ENCODE data around the gene SBDS.

SBDS gene

GRCh38 chr7:66952343-66953043, 42.9 kb downstream of the SBDS start:
- no peak for DNase-seq (ENCODE audit: low read depth, low spot score)
- H3K4me3 ChIP-seq (ENCODE audit: low read length) = no peak overlapping the region

GRCh38 chr7:66950763-66951162, 44.6 kb downstream of the SBDS start:
- no peak for DNase-seq (ENCODE audit: low read depth, low spot score)
- no peak overlapping the region for H3K4me3 ChIP-seq (ENCODE audit: low read length)

- no peak overlapping the region for H3K4me3 ChIP-seq (ENCODE audit: low read length)
- DNase-seq (ENCODE audit: low read depth, low spot score) = no peak
Measured at GRCh38 chr7:66950311-66950710, 45.1 kb downstream of the SBDS start.

- DNase-seq (ENCODE audit: low read depth, low spot score) = no peak
- H3K4me3 ChIP-seq (ENCODE audit: low read length) = no peak overlapping the region
Measured at GRCh38 chr7:66948480-66949109, 46.8 kb downstream of the SBDS start.

GRCh38 chr7:66946545-66946944, 48.8 kb downstream of the SBDS start:
- H3K4me3 ChIP-seq (ENCODE audit: low read length) = no peak overlapping the region
- DNase-seq (ENCODE audit: low read depth, low spot score) = no peak

- no peak overlapping the region for H3K4me3 ChIP-seq (ENCODE audit: low read length)
- DNase-seq (ENCODE audit: low read depth, low spot score) = no peak
Measured at GRCh38 chr7:66939325-66939724, 56.1 kb downstream of the SBDS start.

- DNase-seq (ENCODE audit: low read depth, low spot score) = no peak
- no peak overlapping the region for H3K4me3 ChIP-seq (ENCODE audit: low read length)
Measured at GRCh38 chr7:66937940-66938339, 57.4 kb downstream of the SBDS start.
